RWPE2 (cell line): Measurements from ENCODE around the gene SLC7A1.

Experiments used
- ATAC-seq: fragments of 200-7000 bp; cut with Tn5 transposase; 3 replicates; pipeline ENCODE4 v1.9.1; 2021; ENCODE audit warnings: low read depth
- DNase-seq: peaks from one replicate; pipeline ENCODE4 v3.0.0-alpha.2; 2020; ENCODE audit warnings: low spot score
- H3K27ac ChIP-seq: fragments of 450-650 bp; 2 replicates; pipeline ENCODE4 v1.5.1; 2017; ENCODE audit warnings: mild to moderate bottlenecking; ENCODE audit not compliant: poor library complexity, severe bottlenecking
- H3K27me3 ChIP-seq: fragments of 250-450 bp; sonication (Bioruptor Pico); 2 replicates; pipeline ENCODE4 v1.5.1; 2021; ENCODE audit warnings: mild to moderate bottlenecking, moderate library complexity; ENCODE audit not compliant: insufficient read depth, poor library complexity, severe bottlenecking
- H3K36me3 ChIP-seq: fragments of 250-450 bp; sonication (Bioruptor Pico); 2 replicates; pipeline ENCODE4 v1.5.1; 2020; ENCODE audit warnings: low read depth, mild to moderate bottlenecking, moderate library complexity
- H3K4me1 ChIP-seq: fragments of 250-450 bp; sonication (Bioruptor Pico); 2 replicates; pipeline ENCODE4 v1.5.1; 2021; ENCODE audit warnings: mild to moderate bottlenecking, moderate library complexity; ENCODE audit not compliant: insufficient read depth, poor library complexity, severe bottlenecking
- H3K4me3 ChIP-seq: fragments of 250-450 bp; sonication (Bioruptor Pico); 2 replicates; pipeline ENCODE4 v1.5.1; 2021; ENCODE audit warnings: mild to moderate bottlenecking, moderate library complexity; ENCODE audit not compliant: severe bottlenecking
- H3K9me3 ChIP-seq: fragments of 250-450 bp; sonication (Bioruptor Pico); 2 replicates; pipeline ENCODE4 v1.5.1; 2021; ENCODE audit warnings: mild to moderate bottlenecking, moderate library complexity; ENCODE audit not compliant: severe bottlenecking
- CTCF ChIP-seq: fragments of 450-650 bp; IDR thresholded peaks from one replicate; pipeline ENCODE4 v1.5.1; 2017; ENCODE audit warnings: mild to moderate bottlenecking, moderate library complexity; ENCODE audit not compliant: poor library complexity, severe bottlenecking

The SLC7A1 gene

GRCh38 chr13:29573190-29573589 lies 22.3 kb downstream of the SLC7A1 start:
- TF ChIP-seq CTCF = no peak
- ATAC-seq (0 out of 3 replicates have a peak, but pooled peaks have one; percentile 14), DNase-seq (no peak)
- H3K9me3 ChIP-seq = no peaks in the 10 kb centered on the region
- no peaks in the 10 kb centered on the region for H3K27me3 ChIP-seq
- peaks cover 26% of the 10 kb centered on the region for H3K4me1 ChIP-seq
- H3K4me3 ChIP-seq = no peak overlapping the region
- H3K36me3 ChIP-seq = peaks cover 7% of the 10 kb centered on the region
- H3K27ac ChIP-seq = no peak overlapping the region

- H3K4me1 ChIP-seq = peaks cover 32% of the 10 kb centered on the region
- peaks cover 7% of the 10 kb centered on the region for H3K36me3 ChIP-seq
- no peaks in the 10 kb centered on the region for H3K9me3 ChIP-seq
- H3K4me3 ChIP-seq = no peak overlapping the region
- TF ChIP-seq CTCF = no peak
- H3K27me3 ChIP-seq = no peaks in the 10 kb centered on the region
- ATAC-seq (no peak), DNase-seq (no peak)
- H3K27ac ChIP-seq = no peak overlapping the region
Observed at GRCh38 chr13:29572575-29572974, 22.9 kb downstream of the SLC7A1 start.

- H3K27me3 ChIP-seq = no peaks in the 10 kb centered on the region
- no peak overlapping the region for H3K4me3 ChIP-seq
- peaks cover 37% of the 10 kb centered on the region for H3K4me1 ChIP-seq
- TF ChIP-seq CTCF = no peak
- no peak for DNase-seq
- no peaks in the 10 kb centered on the region for H3K9me3 ChIP-seq
- no peak for ATAC-seq
- H3K36me3 ChIP-seq = peaks cover 7% of the 10 kb centered on the region
- no peak overlapping the region for H3K27ac ChIP-seq
Observed at GRCh38 chr13:29571876-29572570, 23.5 kb downstream of the SLC7A1 start.

- peaks cover 7% of the 10 kb centered on the region for H3K36me3 ChIP-seq
- no peak for TF ChIP-seq CTCF
- ATAC-seq (no peak), DNase-seq (no peak)
- peak overlapping the region; percentile 70 for H3K27ac ChIP-seq
- H3K27me3 ChIP-seq = no peaks in the 10 kb centered on the region
- no peaks in the 10 kb centered on the region for H3K9me3 ChIP-seq
- H3K4me1 ChIP-seq = peaks cover 38% of the 10 kb centered on the region
- H3K4me3 ChIP-seq = no peak overlapping the region
Observed at GRCh38 chr13:29570051-29570654, 25.3 kb downstream of the SLC7A1 start.
